ENCODE data around the gene TMEM79.

DNA sequence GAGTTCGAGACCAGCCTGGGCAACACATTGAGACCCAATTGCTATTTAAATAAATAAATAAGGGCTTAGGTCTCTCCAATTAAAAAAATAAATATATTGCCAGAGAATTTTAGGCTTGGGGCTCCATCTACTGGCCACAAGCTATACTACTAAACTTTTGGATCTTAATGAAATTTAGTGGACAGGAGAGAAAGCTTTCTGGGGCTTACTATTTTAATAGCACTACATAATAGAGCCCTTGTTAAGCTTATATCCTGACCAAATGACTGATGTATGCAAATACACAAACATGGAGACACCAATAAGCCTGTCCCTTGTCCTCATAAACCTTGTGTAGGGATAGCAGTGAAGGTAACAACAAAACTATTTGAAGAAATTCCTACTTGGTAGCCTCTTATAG, 35.5 kb downstream of the TMEM79 start:
- TF ChIP-seq, protein P1, sequence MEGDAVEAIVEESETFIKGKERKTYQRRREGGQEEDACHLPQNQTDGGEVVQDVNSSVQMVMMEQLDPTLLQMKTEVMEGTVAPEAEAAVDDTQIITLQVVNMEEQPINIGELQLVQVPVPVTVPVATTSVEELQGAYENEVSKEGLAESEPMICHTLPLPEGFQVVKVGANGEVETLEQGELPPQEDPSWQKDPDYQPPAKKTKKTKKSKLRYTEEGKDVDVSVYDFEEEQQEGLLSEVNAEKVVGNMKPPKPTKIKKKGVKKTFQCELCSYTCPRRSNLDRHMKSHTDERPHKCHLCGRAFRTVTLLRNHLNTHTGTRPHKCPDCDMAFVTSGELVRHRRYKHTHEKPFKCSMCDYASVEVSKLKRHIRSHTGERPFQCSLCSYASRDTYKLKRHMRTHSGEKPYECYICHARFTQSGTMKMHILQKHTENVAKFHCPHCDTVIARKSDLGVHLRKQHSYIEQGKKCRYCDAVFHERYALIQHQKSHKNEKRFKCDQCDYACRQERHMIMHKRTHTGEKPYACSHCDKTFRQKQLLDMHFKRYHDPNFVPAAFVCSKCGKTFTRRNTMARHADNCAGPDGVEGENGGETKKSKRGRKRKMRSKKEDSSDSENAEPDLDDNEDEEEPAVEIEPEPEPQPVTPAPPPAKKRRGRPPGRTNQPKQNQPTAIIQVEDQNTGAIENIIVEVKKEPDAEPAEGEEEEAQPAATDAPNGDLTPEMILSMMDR (conservative IDR thresholded peaks at IDR 0.05; ENCODE audit: low read depth in 2 of 2): peak; percentile 35 to 69
- TF ChIP-seq POLR2AphosphoS5 (IDR thresholded peaks at IDR 0.05; ENCODE audit: low read depth): no peak
- TF ChIP-seq NANOG (IDR thresholded peaks at IDR 0.05; ENCODE audit: borderline replicate concordance): no peak

Measured in GM23338 (cell line).